NCI-H146 (cell line): ENCODE results near the gene KAZN.

ENCODE experiments used
- DNase-seq: peaks from one replicate; lab custom pipeline; 2025; lab: John Stamatoyannopoulos, UW

Gene KAZN

GRCh38 chr1:15062479-15063099 lies 464.1 kb downstream of the KAZN start:
- DNase-seq: no peak

- DNase-seq: no peak
Observed at GRCh38 chr1:15063346-15063745, 464.9 kb downstream of the KAZN start.

GRCh38 chr1:15063783-15064182 lies 465.3 kb downstream of the KAZN start:
- DNase-seq: no peak

GRCh38 chr1:15064217-15064929 lies 465.9 kb downstream of the KAZN start:
- no peak for DNase-seq

GRCh38 chr1:15065291-15065690 lies 466.8 kb downstream of the KAZN start:
- DNase-seq: no peak

- DNase-seq: no peak
Observed at GRCh38 chr1:15065736-15066135, 467.3 kb downstream of the KAZN start.

- no peak for DNase-seq
Observed at GRCh38 chr1:15066191-15066590, 467.7 kb downstream of the KAZN start.

GRCh38 chr1:15067148-15067547 lies 468.7 kb downstream of the KAZN start:
- DNase-seq: no peak

GRCh38 chr1:15068152-15068551 lies 469.7 kb downstream of the KAZN start:
- DNase-seq: no peak

GRCh38 chr1:15068997-15069396 lies 470.5 kb downstream of the KAZN start:
- no peak for DNase-seq

GRCh38 chr1:15070145-15070748 lies 471.8 kb downstream of the KAZN start:
- no peak for DNase-seq

GRCh38 chr1:15071936-15072335 lies 473.5 kb downstream of the KAZN start:
- no peak for DNase-seq

- DNase-seq: no peak
Observed at GRCh38 chr1:15073799-15074308, 475.4 kb downstream of the KAZN start.

GRCh38 chr1:15075175-15075574 lies 476.7 kb downstream of the KAZN start:
- no peak for DNase-seq

GRCh38 chr1:15075817-15076216 lies 477.3 kb downstream of the KAZN start:
- DNase-seq: no peak

GRCh38 chr1:15076807-15077206 lies 478.3 kb downstream of the KAZN start:
- DNase-seq: no peak

GRCh38 chr1:15077384-15077783 lies 478.9 kb downstream of the KAZN start:
- no peak for DNase-seq

- DNase-seq: no peak
Observed at GRCh38 chr1:15080328-15081007, 482.0 kb downstream of the KAZN start.

GRCh38 chr1:15081102-15081501 lies 482.6 kb downstream of the KAZN start:
- no peak for DNase-seq

- DNase-seq: no peak
Observed at GRCh38 chr1:15083578-15083977, 485.1 kb downstream of the KAZN start.

GRCh38 chr1:15088281-15088971 lies 489.9 kb downstream of the KAZN start:
- no peak for DNase-seq
